ENCODE measurements around the gene DPYSL5.
A peak's percentile ranks its signal among the peaks of the same experiment; 100 is the strongest.
"Not testable (repeated sequence)": the region's sequence is repeated elsewhere in the genome, so short reads cannot be mapped to it uniquely, and the experiment has no call there.

Gene DPYSL5, protein sequence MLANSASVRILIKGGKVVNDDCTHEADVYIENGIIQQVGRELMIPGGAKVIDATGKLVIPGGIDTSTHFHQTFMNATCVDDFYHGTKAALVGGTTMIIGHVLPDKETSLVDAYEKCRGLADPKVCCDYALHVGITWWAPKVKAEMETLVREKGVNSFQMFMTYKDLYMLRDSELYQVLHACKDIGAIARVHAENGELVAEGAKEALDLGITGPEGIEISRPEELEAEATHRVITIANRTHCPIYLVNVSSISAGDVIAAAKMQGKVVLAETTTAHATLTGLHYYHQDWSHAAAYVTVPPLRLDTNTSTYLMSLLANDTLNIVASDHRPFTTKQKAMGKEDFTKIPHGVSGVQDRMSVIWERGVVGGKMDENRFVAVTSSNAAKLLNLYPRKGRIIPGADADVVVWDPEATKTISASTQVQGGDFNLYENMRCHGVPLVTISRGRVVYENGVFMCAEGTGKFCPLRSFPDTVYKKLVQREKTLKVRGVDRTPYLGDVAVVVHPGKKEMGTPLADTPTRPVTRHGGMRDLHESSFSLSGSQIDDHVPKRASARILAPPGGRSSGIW

DNA sequence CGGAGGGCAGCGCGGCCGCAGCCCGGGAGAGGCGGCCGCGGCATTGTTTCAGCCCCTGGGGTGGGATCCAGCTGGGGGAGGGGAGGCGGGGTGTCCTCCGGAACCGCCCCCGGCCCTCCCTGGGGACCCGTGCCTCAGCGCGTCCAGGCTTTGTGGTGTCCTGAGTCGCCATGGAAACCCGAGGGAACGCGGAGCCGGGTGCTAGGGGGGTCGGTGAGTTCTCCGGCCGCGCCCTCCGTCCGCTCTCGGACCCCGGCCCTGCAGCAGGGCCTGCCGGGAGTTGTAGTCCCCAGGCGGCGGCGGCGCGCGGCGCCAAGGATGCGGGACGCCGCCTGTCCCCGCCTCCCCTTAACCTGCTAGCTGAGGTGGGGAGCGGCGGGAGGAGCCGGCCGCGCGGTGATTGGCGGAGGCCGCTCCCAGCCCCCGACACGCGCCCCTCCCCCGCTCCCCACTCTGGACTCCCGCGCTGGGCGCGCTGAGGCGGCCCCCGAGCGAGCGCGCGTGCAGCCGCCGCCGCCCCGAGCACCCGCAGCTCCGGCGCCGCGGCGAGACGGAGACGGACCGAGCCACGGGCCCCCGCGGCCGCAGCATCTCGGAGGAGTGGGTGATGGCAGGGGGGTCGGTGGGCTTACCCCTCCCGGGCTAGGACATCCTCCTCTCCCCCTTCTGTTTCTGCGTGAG, at the start of gene DPYSL5:
Gene DPYSL5 (plus strand): TSS at position 478 of the 681 bp plus-strand sequence. CDS start 50,368 bp downstream, outside the sequence.
- no peak within 1 kb of the TSS for H3K27ac ChIP-seq
- H3K4me3 ChIP-seq, result peak within 1 kb of the TSS in 5 of 7 experiments; percentile 3 to 37 (median 26)

GRCh38 chr2:26801328-26801727, 46.6 kb upstream of the DPYSL5 start:
- H3K4me3 ChIP-seq, result no peak overlapping the region
- no peak overlapping the region for H3K27ac ChIP-seq

- no peak overlapping the region for H3K4me3 ChIP-seq
- no peak overlapping the region for H3K27ac ChIP-seq
These were observed 46.1 kb upstream of the DPYSL5 start for GRCh38 chr2:26801796-26802195.

- H3K27ac ChIP-seq, result no peak overlapping the region
- H3K4me3 ChIP-seq, result no peak overlapping the region
These were observed 42.7 kb upstream of the DPYSL5 start for GRCh38 chr2:26805241-26805676.

GRCh38 chr2:26807788-26808460, 40.0 kb upstream of the DPYSL5 start:
- no peak overlapping the region for H3K27ac ChIP-seq
- no peak overlapping the region for H3K4me3 ChIP-seq

- Histone ChIP-seq H3K4me3 (no peak overlapping the region), H3K27ac (no peak overlapping the region)
These were observed 38.7 kb upstream of the DPYSL5 start for GRCh38 chr2:26809211-26809610.

- no peak overlapping the region for H3K4me3 ChIP-seq
- H3K27ac ChIP-seq, result no peak overlapping the region
These were observed 37.9 kb upstream of the DPYSL5 start for GRCh38 chr2:26809876-26810577.

- Histone ChIP-seq H3K27ac (no peak overlapping the region), H3K4me3 (no peak overlapping the region)
These were observed 36.7 kb upstream of the DPYSL5 start for GRCh38 chr2:26811261-26811660.

- Histone ChIP-seq H3K4me3 (no peak overlapping the region), H3K27ac (no peak overlapping the region)
These were observed 35.9 kb upstream of the DPYSL5 start for GRCh38 chr2:26811791-26812694.

DNA sequence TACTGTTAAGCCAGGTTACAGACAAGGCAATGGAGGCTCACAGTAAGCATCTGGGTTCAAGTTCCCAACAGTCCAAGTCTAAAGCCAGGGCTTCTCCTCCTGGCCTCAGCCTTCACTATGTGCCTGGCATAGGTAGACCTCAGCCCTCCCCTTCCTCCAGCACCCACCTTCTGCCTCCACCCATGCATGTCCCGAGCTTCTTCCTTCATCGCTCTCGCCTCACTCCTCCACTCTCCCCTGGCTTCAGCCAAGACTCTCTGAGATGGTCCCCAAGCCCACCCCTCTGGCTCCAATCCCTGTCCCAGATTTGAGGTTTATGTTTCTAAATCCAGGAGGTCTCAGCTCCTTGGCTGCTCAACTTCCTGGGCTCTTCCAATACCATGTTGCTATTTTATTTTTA, 35.2 kb upstream of the DPYSL5 start:
- Histone ChIP-seq H3K4me3 (no peak overlapping the region), H3K27ac (no peak overlapping the region)

DNA sequence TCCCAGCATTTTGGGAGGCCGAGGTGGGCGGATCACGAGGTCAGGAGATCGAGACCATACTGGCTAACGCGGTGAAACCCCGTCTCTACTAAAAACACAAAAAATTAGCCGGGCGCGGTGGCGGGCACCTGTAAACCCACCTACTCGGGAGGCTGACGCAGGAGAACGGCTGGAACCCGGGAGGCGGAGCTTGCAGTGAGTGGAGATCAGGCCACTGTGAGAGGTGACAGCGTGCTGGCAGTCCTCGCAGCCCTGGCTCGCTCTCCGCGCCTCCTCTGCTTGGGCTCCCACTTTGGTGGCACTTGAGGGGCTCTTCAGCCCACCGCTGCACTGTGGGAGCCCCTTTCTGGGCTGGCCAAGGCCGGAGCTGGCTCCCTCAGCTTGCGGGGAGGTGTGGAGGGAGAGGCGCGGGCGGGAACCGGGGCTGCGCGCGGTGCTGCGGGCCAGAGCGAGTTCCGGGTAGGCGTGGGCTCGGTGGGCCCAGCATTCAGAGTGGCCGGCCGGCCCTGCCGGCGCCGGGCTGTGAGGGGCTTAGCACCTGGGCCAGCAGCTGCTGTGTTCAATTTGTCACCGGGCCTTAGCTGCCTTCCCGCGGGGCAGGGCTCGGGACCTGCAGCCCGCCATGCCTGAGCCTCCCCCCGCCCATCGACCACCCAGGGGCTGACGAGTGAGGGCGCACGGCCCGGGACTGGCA, 33.7 kb upstream of the DPYSL5 start:
- H3K27ac ChIP-seq, H3K4me3 ChIP-seq: not testable (repeated sequence)

DNA sequence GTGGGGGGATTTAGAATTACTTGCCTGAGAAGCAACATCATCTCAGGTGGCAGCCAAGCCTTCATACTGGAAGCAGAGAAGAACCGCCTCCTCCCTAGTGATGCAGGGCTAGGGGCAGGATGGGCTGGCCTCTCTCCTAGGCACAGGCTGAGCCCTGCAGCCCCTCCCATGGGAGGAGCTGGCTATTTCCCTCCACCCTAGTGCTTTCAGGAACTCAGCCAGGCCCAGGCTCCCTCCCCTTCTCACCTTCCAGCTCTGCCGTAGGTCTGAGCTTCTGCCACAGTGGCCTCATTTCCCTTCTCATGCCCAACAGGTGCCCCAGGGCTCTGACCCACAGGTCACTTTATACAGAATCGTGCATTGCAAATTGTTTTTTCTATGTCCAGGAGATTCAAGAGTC, 31.0 kb upstream of the DPYSL5 start:
- no peak overlapping the region for H3K27ac ChIP-seq
- H3K4me3 ChIP-seq, result no peak overlapping the region

DNA sequence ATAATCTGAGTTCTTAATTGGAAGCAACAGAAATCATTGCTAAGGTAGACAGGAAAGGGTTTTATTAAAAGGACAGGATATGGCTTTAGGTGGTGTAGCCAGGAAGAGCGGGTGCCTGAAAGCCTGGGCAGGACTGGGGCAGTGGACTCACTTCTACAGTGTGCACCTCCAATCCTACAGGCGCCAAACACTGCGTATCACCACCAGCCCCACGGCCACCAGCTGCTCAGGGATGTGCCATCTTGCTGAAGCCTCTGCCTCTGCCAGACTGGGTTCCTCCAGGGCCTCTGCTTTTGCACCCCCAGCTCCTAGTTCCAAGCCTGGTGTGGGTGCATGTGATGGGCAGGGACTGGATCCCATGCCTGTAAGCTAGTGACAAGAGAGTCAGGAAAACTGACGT, 29.7 kb upstream of the DPYSL5 start:
- Histone ChIP-seq H3K27ac (no peak overlapping the region), H3K4me3 (no peak overlapping the region)

DNA sequence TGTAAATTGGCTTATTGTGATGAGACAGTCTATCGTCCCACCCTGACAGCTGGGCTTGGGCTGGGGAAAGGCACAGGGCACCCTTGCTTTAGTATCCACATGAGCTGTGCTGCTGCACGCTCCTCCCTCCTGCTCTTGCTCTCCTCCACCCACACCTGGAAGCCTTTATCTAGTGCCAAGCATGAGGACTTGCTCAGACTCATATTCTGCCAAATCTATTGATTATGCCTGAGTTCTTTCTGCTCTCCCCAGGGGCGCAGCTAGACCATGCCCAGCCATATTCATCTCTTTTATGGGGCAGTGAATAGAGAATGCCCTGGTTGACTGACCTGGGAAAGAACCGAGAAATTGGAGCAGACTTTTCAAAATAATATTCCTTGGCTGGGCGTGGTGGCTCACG, 29.0 kb upstream of the DPYSL5 start:
- H3K4me3 ChIP-seq, result no peak overlapping the region
- H3K27ac ChIP-seq, result no peak overlapping the region

- no peak overlapping the region for H3K27ac ChIP-seq
- H3K4me3 ChIP-seq, result no peak overlapping the region
These were observed 27.0 kb upstream of the DPYSL5 start for GRCh38 chr2:26820932-26821331.

DNA sequence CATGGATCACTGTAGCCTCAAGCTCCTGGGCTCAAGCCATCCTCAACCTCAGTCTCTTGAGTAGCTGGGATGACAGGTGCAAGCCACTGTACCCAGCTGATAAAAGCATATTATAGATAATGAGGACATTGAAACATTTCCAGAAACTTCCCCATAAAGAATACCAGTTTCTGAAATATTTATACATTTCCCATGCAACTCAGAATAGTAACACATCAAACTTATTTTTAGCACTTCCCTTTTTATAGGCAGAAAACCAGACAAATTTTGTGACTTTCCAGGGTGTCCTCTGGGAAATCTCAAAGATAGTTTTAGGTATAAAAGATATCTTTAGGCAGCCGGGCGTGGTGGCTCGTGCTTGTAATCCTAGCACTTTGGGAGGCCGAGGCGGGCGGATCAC, 25.1 kb upstream of the DPYSL5 start:
- Histone ChIP-seq H3K4me3 (no peak overlapping the region), H3K27ac (no peak overlapping the region)

DNA sequence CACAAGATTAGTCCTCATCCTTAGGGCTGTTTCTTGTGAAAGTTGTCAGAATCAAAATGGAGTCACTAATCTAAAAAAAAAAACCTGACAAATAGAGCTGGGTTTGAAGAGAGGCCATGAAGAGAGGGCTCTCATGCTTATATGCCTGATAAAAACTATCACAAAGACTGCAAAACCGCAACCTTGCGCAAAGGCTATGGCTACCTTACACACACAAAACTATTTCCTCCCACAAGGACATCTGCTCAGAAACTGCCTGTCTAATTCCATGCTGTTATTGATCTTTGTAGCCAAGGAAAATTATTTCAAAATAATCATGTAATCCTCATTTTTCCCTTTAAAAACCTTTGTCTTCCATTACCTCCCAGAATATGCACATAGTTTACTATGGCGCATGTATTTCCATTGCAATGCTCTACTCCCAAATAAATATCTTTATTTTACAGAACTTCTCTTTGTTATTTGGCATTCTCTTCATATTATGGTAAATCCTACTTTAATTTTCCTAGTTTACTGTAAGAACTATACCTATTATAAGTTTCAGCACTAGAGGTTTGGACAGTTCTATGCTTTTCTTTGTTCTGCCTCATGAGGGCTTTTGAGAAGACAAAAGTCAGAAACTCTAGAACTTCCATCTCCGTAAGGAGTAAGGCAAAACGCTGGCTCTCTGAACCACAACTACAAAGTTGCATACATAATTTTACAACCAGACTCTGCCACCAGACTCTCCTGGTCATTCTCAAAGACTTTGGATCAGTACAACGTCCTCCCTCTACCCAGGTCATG, 9.6 kb upstream of the DPYSL5 start:
- Histone ChIP-seq H3K4me3 (no peak overlapping the region), H3K27ac (no peak overlapping the region)

Data from skin epidermis (tissue), 12 donors.